GM12891 (cell line): ENCODE data around the gene ALDH1A1.

ENCODE experiments used
- POLR2A ChIP-seq: IDR thresholded peaks from 2 replicates; pipeline ENCODE4 v1.6.1; 2011; ENCODE audit warnings: low read depth, low read length, control low read depth
- POLR2AphosphoS5 ChIP-seq: IDR thresholded peaks from 2 replicates; pipeline ENCODE4 v1.6.1; 2011; ENCODE audit warnings: low read depth, low read length, control low read depth
- SPI1 ChIP-seq: IDR thresholded peaks from 2 replicates; pipeline ENCODE4 v1.6.1; 2011; ENCODE audit warnings: low read depth, low read length, control low read depth
- TAF1 ChIP-seq: IDR thresholded peaks from 2 replicates; pipeline ENCODE4 v1.6.1; 2011; ENCODE audit warnings: low read depth, low read length, control low read depth

DNA sequence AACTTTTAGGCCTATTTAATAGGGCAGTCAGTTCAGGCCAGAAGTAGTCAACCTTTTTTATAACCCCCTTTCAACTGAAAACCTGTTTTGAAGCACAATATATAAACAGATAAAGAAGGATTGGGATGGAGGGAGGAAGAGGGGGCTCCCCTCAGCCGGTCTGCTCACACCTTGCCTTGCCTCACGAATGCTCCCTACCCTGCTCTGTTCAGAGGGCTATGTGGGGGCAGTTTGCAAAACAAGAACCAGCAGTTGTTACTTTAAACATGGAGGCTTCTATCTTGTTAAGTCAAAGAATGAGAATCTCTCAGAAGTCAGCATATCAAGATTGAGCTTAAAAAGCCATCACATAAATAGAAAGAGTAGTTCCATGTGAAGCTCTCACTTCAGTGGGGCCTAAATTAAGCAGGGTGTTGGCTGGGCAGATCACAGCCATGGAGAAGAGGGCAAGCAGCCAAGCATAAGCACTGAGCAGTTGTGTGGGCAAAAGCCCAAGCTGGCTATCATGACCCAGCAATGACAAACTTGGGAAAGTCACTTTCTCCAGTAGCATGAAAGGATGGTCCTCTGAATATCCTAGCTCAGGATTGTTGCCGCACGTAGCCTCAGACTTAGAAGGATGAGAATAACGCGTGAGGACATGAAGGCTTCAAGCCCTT, 70.6 kb downstream of the ALDH1A1 start:
- TF ChIP-seq SPI1 (no peak), POLR2AphosphoS5 (no peak), POLR2A (no peak), TAF1 (no peak)
